Vagina (tissue), 2 donors: ENCODE results near the gene PIERCE2.
"Not testable (repeated sequence)": the region's sequence is repeated elsewhere in the genome, so short reads cannot be mapped to it uniquely, and the experiment has no call there.

Experiments
- POLR2A ChIP-seq, 2 donors: fragments of 450-650 bp; IDR thresholded peaks; one replicate each; pipeline ENCODE4 v1.6.1; 2017; ENCODE audit warnings: antibody characterized with exemption in 2 of 2, mild to moderate bottlenecking in 2 of 2, moderate library complexity in 2 of 2
- POLR2AphosphoS5 ChIP-seq, 2 donors: sonication (generic); formaldehyde crosslinking; IDR thresholded peaks; one replicate each; pipeline ENCODE4 v1.9.0; 2017; ENCODE audit warnings: antibody characterized with exemption in 2 of 2, mild to moderate bottlenecking in 2 of 2, low read depth in 1 of 2; ENCODE audit not compliant: insufficient read depth in 1 of 2
- TF ChIP-seq, protein P1 (sequence below), 3 experiments: fragments of 450-650 bp in 2 of 3; fragments of 200-600 bp in 1 of 3; sonication (generic) in 1 of 3; IDR thresholded peaks; one replicate each; pipeline ENCODE4 v1.5.1; 2017 to 2019; ENCODE audit warnings: antibody characterized with exemption in 3 of 3, mild to moderate bottlenecking in 2 of 3, moderate library complexity in 2 of 3

DNA sequence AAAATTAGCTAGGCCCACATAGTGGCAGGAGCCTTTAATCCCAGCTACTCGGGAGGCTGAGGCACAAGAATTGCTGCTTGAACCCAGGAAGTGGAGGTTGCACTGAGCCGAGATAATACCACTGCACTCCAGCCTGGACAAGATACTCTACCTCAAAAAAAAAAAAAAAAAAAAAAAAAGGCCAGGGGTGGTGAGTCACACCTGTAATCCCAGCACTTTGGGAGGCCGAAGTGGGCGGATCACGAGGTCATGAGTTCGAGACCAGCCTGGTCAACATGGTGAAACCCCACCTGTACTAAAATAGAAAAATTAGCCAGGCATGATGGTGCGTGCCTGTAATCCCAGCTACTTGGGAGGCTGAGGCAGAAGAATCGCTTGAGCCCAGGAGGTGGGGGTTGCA lies 8.2 kb upstream of the PIERCE2 start:
- TF ChIP-seq POLR2AphosphoS5 (IDR thresholded peaks at IDR 0.05; ENCODE audit: insufficient read depth in 1 of 2, low read depth in 1 of 2); POLR2A (IDR thresholded peaks at IDR 0.05): not testable (repeated sequence)
- TF ChIP-seq, protein P1, sequence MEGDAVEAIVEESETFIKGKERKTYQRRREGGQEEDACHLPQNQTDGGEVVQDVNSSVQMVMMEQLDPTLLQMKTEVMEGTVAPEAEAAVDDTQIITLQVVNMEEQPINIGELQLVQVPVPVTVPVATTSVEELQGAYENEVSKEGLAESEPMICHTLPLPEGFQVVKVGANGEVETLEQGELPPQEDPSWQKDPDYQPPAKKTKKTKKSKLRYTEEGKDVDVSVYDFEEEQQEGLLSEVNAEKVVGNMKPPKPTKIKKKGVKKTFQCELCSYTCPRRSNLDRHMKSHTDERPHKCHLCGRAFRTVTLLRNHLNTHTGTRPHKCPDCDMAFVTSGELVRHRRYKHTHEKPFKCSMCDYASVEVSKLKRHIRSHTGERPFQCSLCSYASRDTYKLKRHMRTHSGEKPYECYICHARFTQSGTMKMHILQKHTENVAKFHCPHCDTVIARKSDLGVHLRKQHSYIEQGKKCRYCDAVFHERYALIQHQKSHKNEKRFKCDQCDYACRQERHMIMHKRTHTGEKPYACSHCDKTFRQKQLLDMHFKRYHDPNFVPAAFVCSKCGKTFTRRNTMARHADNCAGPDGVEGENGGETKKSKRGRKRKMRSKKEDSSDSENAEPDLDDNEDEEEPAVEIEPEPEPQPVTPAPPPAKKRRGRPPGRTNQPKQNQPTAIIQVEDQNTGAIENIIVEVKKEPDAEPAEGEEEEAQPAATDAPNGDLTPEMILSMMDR (IDR thresholded peaks at IDR 0.05) = not testable (repeated sequence)
